Testis (tissue), 2 donors: ENCODE results near the gene CYBA.

Experiments
- POLR2A ChIP-seq: fragments of 450-650 bp; IDR thresholded peaks from one replicate; pipeline ENCODE4 v1.6.1; 2017; ENCODE audit warnings: antibody characterized with exemption, mild to moderate bottlenecking, moderate library complexity
- TF ChIP-seq, protein P1 (sequence below), 3 experiments: fragments of 450-650 bp in 2 of 3; fragments of 200-600 bp in 1 of 3; sonication (generic) in 1 of 3; IDR thresholded peaks; one replicate each; pipeline ENCODE4 v1.5.1; 2016 to 2019; ENCODE audit warnings: antibody characterized with exemption in 3 of 3, mild to moderate bottlenecking in 2 of 3, moderate library complexity in 1 of 3

DNA sequence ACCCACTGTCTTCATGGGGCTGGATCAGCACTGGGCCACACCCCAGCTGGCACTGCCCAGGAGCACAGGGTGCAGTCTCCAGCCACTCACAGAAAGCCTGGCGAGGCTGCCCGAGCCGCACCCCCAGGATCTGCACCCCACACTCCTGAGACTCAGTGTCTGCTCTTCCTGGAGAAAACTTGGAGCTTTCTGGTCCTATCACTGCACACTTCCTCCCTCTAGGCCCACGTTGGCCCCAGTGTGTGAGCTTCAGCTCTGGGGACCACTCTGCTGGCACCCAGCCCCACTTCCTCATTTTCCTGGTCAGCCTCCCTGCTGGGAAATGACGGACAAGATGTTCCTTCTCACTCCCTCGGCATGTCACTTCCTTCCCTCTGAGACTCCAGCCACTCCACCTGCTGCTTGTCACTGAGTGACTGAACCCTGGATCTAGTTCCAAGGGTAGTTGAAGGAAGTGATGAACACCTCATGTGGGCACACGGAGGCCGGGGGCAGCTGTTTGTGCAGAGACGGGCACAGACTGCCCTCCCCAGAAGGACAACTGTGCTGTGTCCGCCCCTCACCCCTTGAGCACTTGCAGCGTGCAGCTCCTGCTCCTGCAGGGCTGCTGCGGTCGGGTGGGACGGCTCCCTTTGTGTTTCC is 51.6 kb downstream of the CYBA start:
- TF ChIP-seq, protein P1, sequence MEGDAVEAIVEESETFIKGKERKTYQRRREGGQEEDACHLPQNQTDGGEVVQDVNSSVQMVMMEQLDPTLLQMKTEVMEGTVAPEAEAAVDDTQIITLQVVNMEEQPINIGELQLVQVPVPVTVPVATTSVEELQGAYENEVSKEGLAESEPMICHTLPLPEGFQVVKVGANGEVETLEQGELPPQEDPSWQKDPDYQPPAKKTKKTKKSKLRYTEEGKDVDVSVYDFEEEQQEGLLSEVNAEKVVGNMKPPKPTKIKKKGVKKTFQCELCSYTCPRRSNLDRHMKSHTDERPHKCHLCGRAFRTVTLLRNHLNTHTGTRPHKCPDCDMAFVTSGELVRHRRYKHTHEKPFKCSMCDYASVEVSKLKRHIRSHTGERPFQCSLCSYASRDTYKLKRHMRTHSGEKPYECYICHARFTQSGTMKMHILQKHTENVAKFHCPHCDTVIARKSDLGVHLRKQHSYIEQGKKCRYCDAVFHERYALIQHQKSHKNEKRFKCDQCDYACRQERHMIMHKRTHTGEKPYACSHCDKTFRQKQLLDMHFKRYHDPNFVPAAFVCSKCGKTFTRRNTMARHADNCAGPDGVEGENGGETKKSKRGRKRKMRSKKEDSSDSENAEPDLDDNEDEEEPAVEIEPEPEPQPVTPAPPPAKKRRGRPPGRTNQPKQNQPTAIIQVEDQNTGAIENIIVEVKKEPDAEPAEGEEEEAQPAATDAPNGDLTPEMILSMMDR (IDR thresholded peaks at IDR 0.05) = no peak
- no peak for TF ChIP-seq POLR2A
